MM.1S (cell line): ENCODE results near the gene LSM10.

Experiments used
- CTCF ChIP-seq: fragments of 300-600 bp; sonication (generic); IDR thresholded peaks from 2 replicates; pipeline ENCODE4 v1.5.1; 2016; ENCODE audit warnings: antibody characterized with exemption, low read length, mixed read lengths
- EZH2 ChIP-seq: fragments of 300-600 bp; sonication (generic); optimal IDR thresholded peaks from 2 replicates; pipeline ENCODE3; 2017; ENCODE audit warnings: low read depth, mild to moderate bottlenecking, antibody characterized with exemption, low read length, mixed read lengths

GRCh38 chr1:36411674-36412648 is 14.3 kb upstream of the LSM10 start:
- TF ChIP-seq CTCF (no peak), EZH2 (no peak)
